H1 (cell line): ENCODE data around the gene LMX1A.

ENCODE experiments used
- CTCF ChIP-seq, 3 experiments: IDR thresholded peaks; 1 replicate in 2 of 3; 2 replicates in 1 of 3; pipeline versions ENCODE4 v1.5.1 to v1.6.1; 2011; ENCODE audit warnings: low read length in 3 of 3, mild to moderate bottlenecking in 3 of 3, inconsistent platforms in 2 of 3, low read depth in 1 of 3, moderate library complexity in 1 of 3; ENCODE audit not compliant: insufficient read depth in 1 of 3; ENCODE audit errors: control extremely low read depth in 1 of 3
- EZH2 ChIP-seq: fragments of 200-600 bp; sonication (generic); IDR thresholded peaks from 2 replicates; pipeline ENCODE4 v1.7.1; 2012; ENCODE audit warnings: low read depth, mild to moderate bottlenecking, moderate library complexity, low read length, inconsistent platforms; ENCODE audit not compliant: severe bottlenecking
- KDM1A ChIP-seq: fragments of 200-600, 300-600 bp; sonication (generic); IDR thresholded peaks from 2 replicates; pipeline ENCODE4 v1.7.1; 2016; ENCODE audit warnings: mild to moderate bottlenecking, low read length, borderline replicate concordance
- NANOG ChIP-seq: IDR thresholded peaks from 2 replicates; pipeline ENCODE4 v1.6.1; 2011; ENCODE audit warnings: low read length, low read depth, mild to moderate bottlenecking, inconsistent platforms; ENCODE audit not compliant: insufficient read depth, poor library complexity, severe bottlenecking
- SP2 ChIP-seq: IDR thresholded peaks from 2 replicates; pipeline ENCODE4 v1.6.1; 2012; ENCODE audit warnings: mild to moderate bottlenecking, low read length, inconsistent platforms
- YY1 ChIP-seq: IDR thresholded peaks from 2 replicates; pipeline ENCODE4 v1.6.1; 2011; ENCODE audit warnings: low read depth, mild to moderate bottlenecking, low read length
- ZNF274 ChIP-seq: IDR thresholded peaks from 2 replicates; pipeline ENCODE4 v1.7.0; 2012; ENCODE audit warnings: low read length, borderline replicate concordance; ENCODE audit errors: extremely low read depth
- TF ChIP-seq, protein P1 (sequence below): IDR thresholded peaks from 2 replicates; pipeline ENCODE4 v1.6.1; 2012; ENCODE audit warnings: inconsistent platforms

GRCh38 chr1:165315481-165315880 lies 41.0 kb downstream of the LMX1A start:
- TF ChIP-seq EZH2, result no peak
- no peak for TF ChIP-seq CTCF (IDR thresholded peaks at IDR 0.05; ENCODE audit: control extremely low read depth in 1 of 3, insufficient read depth in 1 of 3, low read depth in 1 of 3, low read length in 3 of 3)
- no peak for TF ChIP-seq ZNF274
- TF ChIP-seq KDM1A, result no peak
- no peak for TF ChIP-seq YY1
- TF ChIP-seq SP2, result no peak
- no peak for TF ChIP-seq NANOG
- TF ChIP-seq, protein P1, sequence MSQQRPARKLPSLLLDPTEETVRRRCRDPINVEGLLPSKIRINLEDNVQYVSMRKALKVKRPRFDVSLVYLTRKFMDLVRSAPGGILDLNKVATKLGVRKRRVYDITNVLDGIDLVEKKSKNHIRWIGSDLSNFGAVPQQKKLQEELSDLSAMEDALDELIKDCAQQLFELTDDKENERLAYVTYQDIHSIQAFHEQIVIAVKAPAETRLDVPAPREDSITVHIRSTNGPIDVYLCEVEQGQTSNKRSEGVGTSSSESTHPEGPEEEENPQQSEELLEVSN, result no peak
